ENCODE data around the gene ATRNL1.
"Not testable (repeated sequence)": the region's sequence is repeated elsewhere in the genome, so short reads cannot be mapped to it uniquely, and the experiment has no call there.

The ATRNL1 gene

DNA sequence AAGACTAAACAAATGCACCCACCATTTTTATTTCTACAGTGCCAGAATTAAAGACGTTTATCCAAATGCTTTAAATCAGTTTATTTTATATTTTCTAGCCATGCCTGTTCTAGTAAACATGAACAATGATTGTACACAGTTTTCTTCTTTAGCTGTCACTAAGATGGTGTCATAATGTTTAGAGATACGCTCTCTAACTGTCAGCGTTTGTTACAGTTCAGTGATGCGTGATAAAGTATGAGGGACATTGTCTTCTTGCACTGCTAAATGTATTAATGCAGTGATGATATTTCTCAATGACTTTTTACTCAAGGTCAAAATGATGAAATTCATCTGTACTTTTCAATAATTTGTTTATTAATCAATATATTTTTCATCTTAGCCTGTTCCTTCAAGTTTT, 513.6 kb downstream of the ATRNL1 start:
- no peak for DNase-seq (ENCODE audit: low read depth)

DNA sequence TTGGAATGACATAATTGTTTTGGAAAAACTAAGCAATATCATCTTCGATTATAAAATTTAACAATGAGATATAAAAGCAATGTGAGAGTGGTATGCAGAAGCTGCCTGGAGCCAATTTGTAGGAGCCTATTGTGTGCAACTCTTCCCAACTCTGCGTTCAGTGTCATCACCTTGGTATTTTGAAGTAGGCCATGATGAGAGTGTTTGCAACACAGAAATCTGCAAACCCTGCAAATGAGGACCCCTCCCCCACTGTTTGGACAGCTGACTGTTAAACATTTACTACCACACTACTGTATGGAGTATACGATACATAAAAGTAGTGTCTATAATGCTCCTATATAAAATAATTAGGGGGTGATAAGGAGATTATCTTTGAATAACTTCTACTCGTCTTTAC, 531.3 kb downstream of the ATRNL1 start:
- DNase-seq (ENCODE audit: low read depth), result no peak

DNA sequence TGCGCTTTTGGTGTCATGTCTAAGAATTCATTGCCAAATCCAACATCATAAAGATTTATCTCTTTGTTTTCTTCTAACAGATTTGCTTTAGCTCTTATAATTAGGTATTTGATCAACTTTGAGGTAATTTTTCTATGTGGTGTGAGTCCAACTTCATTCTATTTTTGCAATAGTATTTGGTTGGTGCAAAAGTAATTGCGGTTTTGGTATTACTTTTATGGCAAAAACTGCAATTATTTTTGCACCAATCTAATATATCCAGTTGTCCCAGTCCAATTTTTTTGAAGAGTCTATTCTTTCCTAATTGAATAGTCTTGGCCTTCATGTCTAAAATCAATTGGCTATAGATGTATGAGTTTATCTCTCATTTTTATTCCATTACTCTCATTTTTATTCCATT, 535.5 kb downstream of the ATRNL1 start:
- DNase-seq (ENCODE audit: low read depth), result no peak

DNA sequence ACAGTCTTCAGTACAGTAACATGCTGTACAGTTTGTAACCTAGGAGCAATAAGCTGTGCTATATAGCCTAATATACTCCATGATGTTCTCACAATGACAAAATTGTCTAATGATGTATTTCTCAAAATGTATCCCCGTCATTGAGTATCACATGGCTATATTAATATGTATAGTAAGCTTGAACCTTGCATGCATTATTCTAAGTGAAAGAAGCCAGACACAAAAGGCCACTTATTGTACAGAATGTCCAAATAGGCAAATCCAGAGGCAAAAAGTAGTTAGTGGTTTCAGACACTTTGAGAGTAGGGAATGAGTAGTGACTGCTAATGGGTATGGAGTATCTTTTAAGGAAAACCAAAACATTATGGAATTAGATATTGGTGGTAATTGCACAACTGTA, 545.1 kb downstream of the ATRNL1 start:
- no peak for DNase-seq (ENCODE audit: low read depth)

DNA sequence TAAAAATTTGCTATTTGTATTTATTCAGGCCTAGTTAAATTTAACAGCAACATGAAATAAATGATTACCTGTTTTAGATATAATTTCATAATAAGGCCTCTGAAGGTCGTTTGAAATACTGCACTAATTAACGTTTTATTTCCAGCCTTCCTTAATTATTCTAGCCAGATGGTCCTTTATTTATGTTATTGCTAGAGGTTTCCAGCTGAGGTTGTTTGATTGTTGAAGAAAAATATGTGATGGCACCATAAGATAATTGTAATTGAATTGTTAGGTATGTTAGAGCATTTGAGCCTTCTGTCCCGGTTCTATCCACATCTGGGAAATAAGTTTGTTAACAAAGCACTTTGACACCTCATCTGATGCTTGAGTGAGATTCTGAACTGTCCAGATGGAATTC, 556.1 kb downstream of the ATRNL1 start:
- no peak for DNase-seq (ENCODE audit: low read depth)

DNA sequence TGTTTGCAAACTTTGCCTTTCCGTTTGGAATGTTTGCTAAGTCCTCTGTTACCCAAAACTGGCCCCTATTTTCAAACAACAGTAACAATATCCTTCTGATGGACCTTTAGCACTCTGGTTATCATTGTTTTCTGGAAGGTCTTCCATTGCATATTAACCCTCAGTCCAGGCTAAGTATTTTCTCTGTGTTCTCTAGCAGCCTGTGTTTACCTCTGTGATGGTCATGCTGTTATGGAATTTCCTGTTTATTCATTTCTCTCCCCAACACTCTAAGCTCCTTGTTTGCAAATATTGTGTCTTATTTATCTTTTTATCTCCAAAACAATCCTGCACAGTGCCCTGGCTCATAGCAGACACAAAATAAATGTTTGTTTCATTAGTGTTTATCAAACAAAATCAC, 560.3 kb downstream of the ATRNL1 start:
- DNase-seq (ENCODE audit: low read depth), result no peak

DNA sequence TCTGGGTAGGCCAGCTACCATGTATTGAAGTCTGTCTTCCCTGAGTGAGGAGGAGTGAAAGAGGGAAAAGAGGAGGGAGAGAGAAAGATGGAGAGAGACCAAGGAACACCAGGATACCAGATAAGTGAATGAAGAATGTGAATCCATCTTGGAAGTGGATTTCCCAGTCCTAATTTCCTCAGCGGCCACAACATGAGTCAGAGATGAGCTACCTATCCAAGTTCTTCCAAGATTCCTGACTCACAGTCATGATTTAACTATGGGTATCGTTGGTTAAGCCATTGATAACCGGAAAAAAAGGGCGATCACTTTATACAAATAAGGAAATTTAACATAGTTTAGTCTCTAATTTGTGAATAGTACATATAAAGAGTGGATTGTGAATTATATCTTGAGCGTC, 561.8 kb downstream of the ATRNL1 start:
- no peak for DNase-seq (ENCODE audit: low read depth)

DNA sequence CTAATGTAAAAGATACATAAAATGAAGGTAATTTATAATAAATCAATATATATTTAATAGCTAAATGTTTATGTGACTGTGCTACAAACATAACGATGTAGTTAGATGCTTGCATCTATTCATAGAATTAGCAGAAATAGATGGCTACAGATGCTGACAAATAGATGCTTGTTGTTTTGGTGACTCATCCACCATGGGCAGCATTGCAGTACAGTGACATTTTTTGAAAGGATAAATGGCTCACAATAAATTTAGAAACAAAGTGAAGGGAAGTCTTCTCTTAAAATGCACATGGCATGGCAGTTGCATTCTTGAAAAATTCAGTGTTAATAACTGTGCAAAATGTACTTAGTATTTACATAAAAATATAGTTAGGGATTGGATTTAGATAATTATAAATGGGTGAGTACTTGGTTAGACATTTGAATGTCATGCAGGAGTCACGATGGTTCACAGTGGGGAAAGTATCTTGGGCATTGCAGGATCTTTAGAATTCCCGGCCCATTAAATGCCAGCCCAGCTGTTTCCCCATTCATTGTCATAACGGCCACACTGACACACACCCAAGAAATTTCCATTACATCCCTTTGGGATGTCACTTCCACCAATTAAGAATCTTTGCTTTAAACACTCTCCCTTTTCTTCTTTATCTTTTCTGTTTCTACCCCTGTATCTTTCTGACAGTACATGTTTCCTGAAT, 564.1 kb downstream of the ATRNL1 start:
- DNase-seq (ENCODE audit: low read depth), result no peak

DNA sequence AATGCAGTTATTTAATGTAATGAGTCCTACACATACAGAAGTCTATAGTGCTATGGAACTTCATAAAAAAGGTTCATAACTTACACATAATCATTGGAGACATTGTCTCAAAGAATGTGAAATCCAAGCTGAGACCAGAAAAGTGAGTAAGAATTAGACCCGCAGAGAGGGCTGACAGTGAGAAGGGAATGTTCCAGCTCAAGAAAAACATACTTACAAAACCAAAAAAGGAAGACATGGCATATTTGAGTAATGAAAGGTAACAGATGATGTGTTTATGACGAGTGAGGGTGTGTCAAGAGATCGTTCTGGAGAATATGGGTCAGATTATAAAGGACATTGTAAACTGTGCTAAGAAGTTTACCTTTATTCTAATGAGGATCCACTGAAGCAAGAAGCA, 566.5 kb downstream of the ATRNL1 start:
- no peak for DNase-seq (ENCODE audit: low read depth)

DNA sequence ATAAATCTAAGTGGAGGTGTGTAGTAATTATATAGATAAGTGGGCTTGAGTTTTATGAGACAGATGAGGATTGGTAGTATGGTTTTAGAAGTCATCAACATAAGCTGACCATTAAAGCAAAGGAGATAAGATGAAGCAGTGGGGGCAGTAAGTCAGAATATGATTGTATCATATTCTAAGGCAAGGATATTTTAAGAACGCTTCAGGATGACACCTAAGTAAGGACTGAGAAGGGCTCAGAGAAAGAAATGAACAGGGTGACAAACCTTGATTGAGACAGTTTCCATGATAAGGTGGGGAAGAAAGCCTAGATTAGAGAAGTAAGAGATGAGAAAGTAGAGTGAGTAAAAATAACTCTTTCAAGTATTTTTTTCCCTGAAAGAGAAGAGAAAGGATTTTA, 567.2 kb downstream of the ATRNL1 start:
- no peak for DNase-seq (ENCODE audit: low read depth)

DNA sequence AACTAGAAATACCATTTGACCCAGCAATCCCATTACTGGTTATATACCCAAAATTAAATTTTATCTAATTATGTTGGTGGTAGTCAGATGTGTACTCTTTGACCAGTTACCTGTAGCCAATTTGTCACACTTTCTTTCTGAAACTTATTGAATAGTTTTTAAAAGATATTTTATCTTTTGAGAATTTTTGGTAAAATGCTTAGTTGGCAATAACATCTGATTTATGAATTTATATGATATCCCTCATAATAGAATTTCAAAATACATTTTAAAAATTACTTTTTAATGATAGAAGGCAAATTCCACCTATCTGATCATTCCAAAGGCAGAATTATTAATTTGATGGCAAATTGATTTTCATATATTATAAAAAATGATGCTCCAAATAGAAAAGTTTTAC, 569.3 kb downstream of the ATRNL1 start:
- no peak for DNase-seq (ENCODE audit: low read depth)

DNA sequence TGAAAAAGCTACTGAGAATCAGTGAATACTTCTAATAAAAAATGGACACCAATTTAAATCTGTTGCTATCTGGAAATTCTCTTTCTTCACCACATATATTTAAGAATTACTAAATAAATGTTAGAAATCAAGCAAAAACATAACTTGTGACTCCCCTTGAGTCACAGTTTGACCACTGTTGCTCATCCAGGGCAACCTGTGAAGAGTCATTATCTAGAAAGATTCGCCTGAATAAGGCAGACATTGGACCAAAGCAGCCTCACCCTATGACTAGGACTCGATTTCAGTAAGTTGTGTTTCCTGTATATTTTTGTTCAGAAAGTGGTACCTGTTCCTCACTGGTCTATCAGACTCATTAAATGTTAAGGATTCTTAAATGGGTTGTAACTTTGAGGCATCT, 572.4 kb downstream of the ATRNL1 start:
- no peak for DNase-seq (ENCODE audit: low read depth)

DNA sequence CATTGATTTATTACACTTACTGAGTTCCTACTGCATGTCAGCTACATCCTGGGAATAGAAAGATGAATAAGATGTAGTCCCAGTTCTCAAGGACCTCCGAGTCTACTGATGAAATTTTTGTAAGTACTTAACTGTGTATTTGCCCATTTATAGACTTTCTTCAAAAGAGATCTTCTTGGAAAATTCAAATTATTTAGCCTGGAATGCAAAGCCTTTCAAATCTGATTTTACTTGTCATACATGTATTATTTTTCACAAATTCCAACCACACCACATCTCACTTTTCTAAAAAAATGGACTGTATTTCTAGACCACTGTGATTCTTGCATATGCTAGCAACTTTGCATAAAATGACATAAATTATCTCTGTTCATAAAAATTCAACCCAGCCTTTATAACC, 581.3 kb downstream of the ATRNL1 start:
- DNase-seq (ENCODE audit: low read depth), result no peak

DNA sequence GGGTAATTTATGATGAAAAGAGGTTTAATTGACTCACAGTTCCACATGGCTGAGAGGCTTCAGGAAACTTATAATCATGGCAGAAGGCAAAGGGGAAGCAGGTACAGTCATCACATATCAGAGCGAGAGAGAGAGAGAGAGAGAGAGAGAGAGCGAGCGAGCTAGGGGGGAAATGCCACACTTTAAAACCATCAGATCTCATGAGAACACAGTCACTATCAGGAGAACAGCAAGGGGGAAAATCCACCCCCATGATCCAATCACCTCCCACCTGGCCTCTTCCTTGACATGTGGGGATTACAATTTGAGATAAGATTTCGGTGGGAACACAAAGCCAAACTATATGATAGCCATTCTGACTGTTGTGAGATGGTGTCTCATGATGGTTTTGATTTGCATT, 603.6 kb downstream of the ATRNL1 start:
- DNase-seq (ENCODE audit: low read depth), result no peak

DNA sequence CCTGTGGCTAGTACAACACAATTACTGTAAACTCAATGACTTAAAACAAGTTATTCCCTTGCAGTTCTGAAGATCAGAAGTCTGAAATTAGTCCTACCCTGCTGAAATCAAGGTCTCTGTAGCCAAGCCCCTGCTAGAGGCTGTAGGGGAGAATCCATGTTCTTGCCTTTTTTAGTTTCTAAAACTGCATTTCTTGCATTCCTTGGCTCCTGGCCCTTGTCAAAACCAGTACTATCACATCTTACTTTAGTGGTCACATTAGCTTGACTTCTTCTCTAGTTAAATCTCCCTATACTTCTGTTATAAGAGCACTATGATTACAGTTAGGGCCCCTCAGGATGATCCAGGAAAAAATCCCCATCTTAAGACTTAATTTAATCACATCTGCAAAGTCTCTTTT, 612.9 kb downstream of the ATRNL1 start:
- no peak for DNase-seq (ENCODE audit: low read depth)

DNA sequence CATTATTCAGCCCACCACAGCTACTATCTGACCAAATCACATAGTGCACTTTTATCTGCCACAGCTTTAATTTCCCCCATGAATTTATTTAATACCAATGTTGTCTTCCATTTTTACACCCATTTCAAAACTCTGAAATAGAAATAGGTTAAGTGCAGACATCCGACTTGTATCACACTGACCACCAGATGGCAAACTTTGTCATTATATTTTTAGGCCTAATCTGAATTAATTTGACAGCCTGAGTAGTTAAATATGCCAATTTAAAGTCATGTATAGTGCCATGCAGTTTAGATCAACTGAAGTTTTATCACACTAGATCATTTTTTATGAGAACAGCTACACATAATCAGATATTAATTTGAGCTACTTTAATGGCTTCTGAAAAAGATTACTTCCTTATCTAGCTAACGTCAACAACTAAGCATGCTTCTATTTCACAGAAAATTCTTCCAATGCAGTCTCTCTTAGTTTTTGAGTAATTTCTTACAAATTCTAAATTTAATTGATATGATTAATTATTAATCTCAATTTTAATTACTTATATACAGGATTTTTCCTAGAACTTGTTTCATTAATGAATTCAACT, 613.4 kb downstream of the ATRNL1 start:
- no peak for DNase-seq (ENCODE audit: low read depth)

DNA sequence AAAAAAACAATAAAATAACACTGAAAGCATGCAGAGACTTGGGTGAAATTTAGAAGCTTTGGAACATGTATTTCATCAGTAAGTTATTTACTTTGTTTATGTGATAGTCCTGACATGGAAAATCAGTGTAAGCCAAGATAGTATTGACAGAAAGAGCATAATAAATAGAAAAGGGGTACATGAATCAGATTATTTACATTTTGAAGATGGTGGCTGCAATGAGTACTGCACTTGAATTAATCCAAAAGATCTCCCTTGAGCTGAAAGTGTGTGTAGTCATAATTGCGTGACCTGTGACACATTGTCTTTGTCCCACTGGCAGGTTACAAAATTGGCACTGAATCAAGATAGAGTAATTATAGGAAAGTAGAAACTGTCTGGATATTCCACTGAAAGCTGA, 617.0 kb downstream of the ATRNL1 start:
- DNase-seq (ENCODE audit: low read depth), result no peak

DNA sequence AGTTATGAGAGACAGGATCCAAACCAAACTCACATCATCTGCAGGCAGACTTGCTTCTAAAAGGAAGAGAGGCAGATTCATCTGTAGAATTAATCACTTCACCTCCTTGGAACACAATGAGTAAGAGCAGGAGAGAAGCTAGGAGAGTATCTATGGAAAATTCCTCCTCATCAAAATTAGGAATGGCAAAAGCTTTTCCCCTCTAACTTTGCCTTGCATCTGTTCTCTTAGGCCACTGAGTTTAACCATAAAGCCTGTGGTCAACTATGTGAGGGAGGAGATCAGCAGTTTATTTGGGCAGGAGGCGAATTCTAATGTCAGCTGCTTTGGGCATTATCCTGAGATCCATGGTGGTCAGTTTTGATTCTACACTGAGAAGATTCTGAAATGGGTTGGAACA, 618.1 kb downstream of the ATRNL1 start:
- DNase-seq (ENCODE audit: low read depth), result no peak

DNA sequence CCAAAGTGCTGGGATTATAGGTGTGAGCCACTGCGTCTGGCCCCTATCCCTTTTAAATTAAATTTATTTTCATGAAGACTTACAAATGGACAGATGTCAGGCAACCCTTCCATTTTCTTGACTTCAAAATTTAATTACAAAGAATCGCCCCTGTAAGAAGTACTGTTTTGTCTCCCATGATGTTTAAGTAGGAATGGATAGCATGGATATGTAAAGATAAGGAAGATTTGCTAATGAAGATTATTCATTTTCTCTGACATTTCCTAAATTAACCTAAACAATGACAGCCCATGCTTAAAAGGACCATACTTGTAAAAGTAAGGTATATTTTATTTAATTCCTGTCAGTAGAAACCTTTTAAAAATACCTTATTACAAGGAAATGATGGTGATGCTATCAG, 627.0 kb downstream of the ATRNL1 start:
- DNase-seq (ENCODE audit: low read depth), result no peak

DNA sequence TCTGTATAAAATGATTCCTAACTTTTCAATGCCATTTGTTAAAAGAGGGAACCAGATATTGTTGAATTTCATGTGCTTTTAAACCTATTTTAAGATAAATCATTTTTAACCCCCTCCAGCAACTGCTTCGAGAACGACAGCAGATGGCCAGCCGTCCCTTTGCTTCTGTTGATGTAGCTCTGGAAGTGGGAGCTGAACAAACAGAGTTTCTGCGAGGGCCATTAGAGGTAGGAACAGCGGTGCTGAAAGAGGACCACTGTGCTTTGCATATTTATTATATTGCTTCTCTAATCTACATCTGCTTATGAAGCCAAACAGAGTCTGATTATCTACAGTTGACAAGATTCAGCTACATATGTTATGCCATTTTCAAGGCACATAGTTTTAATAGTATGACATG, 634.0 kb downstream of the ATRNL1 start:
- no peak for DNase-seq (ENCODE audit: low read depth)

DNA sequence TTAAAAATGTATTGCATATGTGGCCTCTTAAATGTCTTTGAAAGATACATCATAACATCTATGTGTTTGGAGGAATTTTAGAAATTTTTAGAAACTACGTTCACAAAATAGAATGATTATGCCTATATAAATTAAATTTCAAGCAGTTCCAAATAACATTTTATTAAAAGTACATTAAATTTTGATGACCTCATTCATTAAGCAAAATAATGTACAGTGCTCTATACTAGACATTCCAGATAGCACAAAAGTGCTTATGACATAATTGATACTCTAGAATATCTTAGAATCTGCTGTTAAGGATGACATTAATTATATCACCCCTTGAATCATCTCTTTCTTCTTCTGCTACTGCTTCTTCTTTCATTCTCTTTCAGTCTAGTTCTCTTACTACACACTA, 650.9 kb downstream of the ATRNL1 start:
- no peak for DNase-seq (ENCODE audit: low read depth)

DNA sequence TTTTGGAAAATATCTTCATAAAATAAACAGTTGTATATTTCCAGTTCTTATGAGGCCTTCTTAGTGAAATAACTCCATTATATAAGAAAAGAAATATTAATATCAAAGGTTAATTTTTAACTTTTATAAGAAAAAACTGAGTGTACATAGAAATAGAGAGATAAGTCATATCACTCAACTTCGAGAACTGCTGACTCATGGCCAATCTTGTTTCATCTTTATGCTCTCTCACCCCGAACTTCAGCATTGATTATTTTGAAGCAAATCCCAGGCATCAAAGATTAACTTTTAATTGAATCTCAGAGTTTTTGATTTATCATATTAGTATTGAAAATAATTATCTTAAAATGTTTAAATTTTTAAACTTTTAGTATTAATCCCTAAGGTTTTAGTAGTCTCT, 652.8 kb downstream of the ATRNL1 start:
- no peak for DNase-seq (ENCODE audit: low read depth)

DNA sequence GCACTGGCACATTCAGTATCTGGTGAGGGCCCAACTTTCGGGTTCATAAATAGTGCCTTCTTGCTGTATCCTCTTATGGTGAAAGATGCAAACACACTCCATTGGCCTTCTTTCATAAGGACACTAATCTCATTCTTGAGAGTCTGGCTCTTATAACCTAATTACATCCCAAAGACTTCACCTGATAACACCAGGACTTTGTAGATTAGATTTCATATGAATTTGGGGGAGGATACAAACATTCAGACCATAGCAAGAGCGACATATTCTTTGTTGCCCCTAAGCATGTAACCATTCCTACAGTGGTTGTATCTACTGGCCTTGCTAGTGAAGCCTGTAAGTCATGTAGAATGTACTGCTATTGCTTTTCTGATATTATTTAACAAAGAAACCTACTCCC, 654.6 kb downstream of the ATRNL1 start:
- DNase-seq (ENCODE audit: low read depth), result no peak

DNA sequence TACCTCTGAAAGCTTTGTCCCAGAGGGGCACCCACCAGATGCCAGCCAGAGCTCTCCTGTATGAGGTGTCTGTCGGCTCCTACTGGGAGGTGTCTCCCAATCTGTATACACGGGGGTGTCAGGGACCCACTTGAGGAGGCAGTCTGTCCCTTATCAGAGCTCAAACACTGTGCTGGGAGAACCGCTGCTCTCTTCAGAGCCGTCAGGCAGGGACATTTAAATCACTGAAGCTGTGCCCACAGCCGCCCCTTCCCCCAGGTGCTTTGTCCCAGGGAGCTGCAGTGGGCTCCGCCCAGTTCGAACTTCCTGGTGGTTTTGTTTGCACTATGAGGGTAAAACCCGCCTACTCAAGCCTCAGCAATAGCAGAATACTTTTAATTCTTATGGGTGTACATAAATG, 665.3 kb downstream of the ATRNL1 start:
- DNase-seq (ENCODE audit: low read depth), result not testable (repeated sequence)
